K562 (cell line): ENCODE results near the gene PTPN7. TPM values are rescaled to one million over a fixed set of nuclear protein-coding genes. Genes with fewer than 3 reads are reported as not detected.

Experiments
- ARID3A ChIP-seq: IDR thresholded peaks from 2 replicates; pipeline ENCODE4 v1.6.1; 2012; ENCODE audit warnings: low read depth, low read length, improper control_type of control experiment, borderline replicate concordance
- ATF6 ChIP-seq: sonication (generic); formaldehyde crosslinking; IDR thresholded peaks from 2 replicates; pipeline ENCODE4 v1.4.0; 2020; ENCODE audit warnings: mild to moderate bottlenecking, missing genetic modification reagents
- CEBPG ChIP-seq, 3 experiments: fragments of 200-800 bp in 1 of 3; sonication (Bioruptor generic) in 1 of 3; sonication (generic) in 1 of 3; formaldehyde crosslinking in 1 of 3; IDR thresholded peaks in 2 of 3; conservative IDR thresholded peaks in 1 of 3; 2 replicates each; pipeline versions ENCODE4 v1.6.1 to v1.8.0; 2016 to 2022; ENCODE audit warnings: missing compliant biosample characterization in 2 of 3, missing genetic modification characterization in 2 of 3, mild to moderate bottlenecking in 1 of 3, missing genetic modification reagents in 1 of 3
- ELF1 ChIP-seq: fragments of 200-800 bp; sonication (Bioruptor generic); IDR thresholded peaks from 2 replicates; pipeline ENCODE4 v1.6.1; 2016; ENCODE audit warnings: missing genetic modification characterization, missing compliant biosample characterization
- FOXJ3 ChIP-seq: sonication (generic); formaldehyde crosslinking; IDR thresholded peaks from 2 replicates; pipeline ENCODE4 v1.4.0; 2020; ENCODE audit warnings: mild to moderate bottlenecking, missing genetic modification reagents
- HMBOX1 ChIP-seq: sonication (generic); IDR thresholded peaks from 2 replicates; pipeline ENCODE4 v1.6.1; 2016
- HMG20A ChIP-seq: fragments of 450-650 bp; formaldehyde crosslinking; conservative IDR thresholded peaks from 2 replicates; pipeline ENCODE4 v1.4.0; 2020; ENCODE audit warnings: mild to moderate bottlenecking, mixed read lengths
- KLF1 ChIP-seq: fragments of 450-650 bp; IDR thresholded peaks from 2 replicates; pipeline ENCODE4 v1.6.1; 2016; ENCODE audit warnings: missing genetic modification characterization, missing compliant biosample characterization
- TCFL5 ChIP-seq: fragments of 250-450 bp; sonication (Bioruptor Pico); conservative IDR thresholded peaks from 2 replicates; pipeline ENCODE4 v1.6.1; 2021; ENCODE audit warnings: mild to moderate bottlenecking, moderate library complexity, matching md5 sums
- ZC3H11A ChIP-seq: IDR thresholded peaks from 2 replicates; pipeline ENCODE4 v1.6.1; 2012; ENCODE audit warnings: low read depth, low read length, improper control_type of control experiment
- ZNF174 ChIP-seq: fragments of 250-450 bp; sonication (Bioruptor Pico); IDR thresholded peaks from 2 replicates; pipeline ENCODE4 v1.4.0; 2020; ENCODE audit warnings: mild to moderate bottlenecking
- ZNF668 ChIP-seq: fragments of 250-450 bp; sonication (Bioruptor Pico); IDR thresholded peaks from 2 replicates; pipeline ENCODE4 v1.8.0; 2022; ENCODE audit warnings: mild to moderate bottlenecking, inconsistent platforms
- polyA plus RNA-seq, 8 experiments: library from polyadenylated mRNA; depleted of rRNA in 4 of 8; stranded (reverse) in 5 of 8; unstranded in 3 of 8; fragments of >200 nt; fragmentation: Nextera tagmentation in 2 of 8; fragmentation: Illumina TruSeq in 1 of 8; extraction: Ambion mirVana in 2 of 8; extraction: Trizol in 1 of 8; gene quantifications; 2 replicates each; pipeline versions ENCODE4 v1.2.1 to v1.2.3, GENCODE V29; 2011 to 2014; ENCODE audit warnings: inconsistent platforms in 1 of 8, missing spikeins in 1 of 8
- total RNA-seq, 7 experiments: library from RNA; depleted of rRNA in 6 of 7; stranded (reverse); fragments of >200 nt in 6 of 7; fragmentation: Illumina TruSeq in 2 of 7; extraction: Trizol in 2 of 7; gene quantifications; 2 replicates each; pipeline versions ENCODE4 v1.2.1 to v1.2.3, GENCODE V29; 2011 to 2021; ENCODE audit warnings: low replicate concordance in 1 of 7

Gene PTPN7
- total and polyA plus RNA-seq, 9 of the 15 experiments (the other 6 are each of a cell fraction or from before 2014, with no cell fraction given), result 18.7 to 144 (median 120) TPM

GRCh38 chr1:202113690-202114300 lies 46.6 kb downstream of the PTPN7 start (continued):
- TF ChIP-seq ARID3A (no peak), ELF1 (tag) (no peak), HMBOX1 (no peak), KLF1 (tag) (no peak), ZNF668 (CRISPR knock-in tag) (no peak), ZC3H11A (no peak), FOXJ3 (CRISPR knock-in tag) (no peak), ZNF174 (CRISPR knock-in tag) (no peak), ATF6 (CRISPR knock-in tag) (no peak), HMG20A (no peak), CEBPG (CRISPR knock-in tag; IDR thresholded peaks at IDR 0.05) (no peak), CEBPG (tag; conservative IDR thresholded peaks at IDR 0.05 in 1 of 2, IDR thresholded peaks at IDR 0.05 in 1 of 2) (no peak), TCFL5 (no peak)
